HuH-7.5 (cell line): ENCODE measurements around the gene MST1.

ENCODE experiments used
- DNase-seq: peaks from one replicate; pipeline ENCODE4 v3.0.0; 2011; ENCODE audit warnings: low spot score

Gene MST1

DNA sequence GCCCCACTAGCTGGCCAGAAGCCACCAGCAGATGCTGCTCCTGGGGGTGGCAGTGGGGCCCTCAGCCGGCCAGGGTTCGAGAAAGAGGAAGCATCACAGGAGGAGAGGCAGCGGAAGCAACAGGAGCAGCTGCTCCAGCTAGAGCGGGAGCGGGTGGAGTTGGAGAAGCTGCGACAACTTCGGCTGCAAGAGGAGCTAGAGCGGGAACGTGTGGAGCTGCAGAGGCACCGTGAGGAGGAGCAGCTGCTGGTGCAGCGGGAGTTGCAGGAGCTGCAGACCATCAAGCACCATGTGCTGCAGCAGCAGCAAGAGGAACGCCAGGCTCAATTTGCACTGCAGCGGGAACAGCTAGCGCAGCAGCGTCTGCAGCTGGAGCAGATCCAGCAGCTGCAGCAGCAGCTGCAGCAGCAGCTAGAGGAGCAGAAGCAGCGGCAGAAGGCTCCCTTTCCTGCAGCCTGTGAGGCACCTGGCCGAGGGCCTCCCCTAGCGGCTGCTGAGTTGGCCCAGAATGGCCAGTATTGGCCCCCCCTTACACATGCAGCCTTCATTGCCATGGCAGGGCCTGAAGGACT lies 32.6 kb downstream of the MST1 start:
- no peak for DNase-seq

DNA sequence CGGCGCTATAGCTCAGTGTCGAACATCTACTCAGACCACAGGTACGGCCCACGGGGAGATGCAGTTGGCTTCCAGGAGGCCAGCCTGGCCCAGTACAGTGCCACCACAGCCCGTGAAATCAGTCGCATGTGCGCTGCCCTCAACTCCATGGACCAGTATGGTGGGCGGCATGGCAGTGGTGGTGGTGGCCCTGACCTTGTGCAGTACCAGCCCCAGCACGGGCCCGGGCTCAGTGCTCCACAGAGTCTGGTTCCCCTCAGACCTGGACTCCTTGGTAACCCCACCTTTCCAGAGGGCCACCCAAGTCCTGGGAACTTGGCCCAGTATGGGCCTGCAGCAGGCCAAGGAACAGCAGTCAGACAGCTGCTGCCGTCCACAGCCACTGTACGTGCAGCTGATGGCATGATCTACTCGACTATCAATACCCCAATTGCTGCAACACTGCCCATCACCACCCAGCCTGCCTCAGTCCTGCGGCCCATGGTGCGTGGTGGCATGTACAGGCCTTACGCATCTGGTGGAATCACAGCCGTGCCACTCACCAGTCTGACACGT lies 33.5 kb downstream of the MST1 start:
- DNase-seq: no peak

DNA sequence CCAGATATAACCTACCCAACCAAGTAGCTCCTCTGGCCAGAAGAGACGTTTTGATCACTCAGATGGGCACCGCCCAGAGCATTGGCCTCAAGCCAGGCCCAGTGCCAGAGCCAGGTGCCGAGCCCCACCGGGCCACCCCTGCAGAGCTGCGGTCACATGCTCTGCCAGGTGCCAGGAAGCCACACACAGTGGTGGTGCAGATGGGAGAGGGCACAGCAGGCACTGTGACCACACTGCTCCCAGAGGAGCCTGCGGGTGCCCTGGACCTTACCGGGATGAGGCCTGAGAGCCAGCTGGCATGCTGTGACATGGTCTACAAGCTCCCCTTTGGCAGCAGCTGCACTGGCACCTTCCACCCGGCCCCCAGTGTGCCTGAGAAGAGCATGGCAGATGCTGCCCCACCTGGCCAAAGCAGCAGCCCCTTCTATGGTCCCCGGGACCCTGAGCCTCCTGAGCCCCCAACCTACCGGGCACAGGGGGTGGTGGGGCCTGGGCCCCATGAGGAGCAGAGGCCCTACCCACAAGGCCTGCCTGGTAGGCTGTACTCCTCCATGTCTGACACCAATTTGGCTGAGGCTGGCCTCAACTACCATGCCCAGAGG lies 34.2 kb downstream of the MST1 start:
- DNase-seq: no peak

DNA sequence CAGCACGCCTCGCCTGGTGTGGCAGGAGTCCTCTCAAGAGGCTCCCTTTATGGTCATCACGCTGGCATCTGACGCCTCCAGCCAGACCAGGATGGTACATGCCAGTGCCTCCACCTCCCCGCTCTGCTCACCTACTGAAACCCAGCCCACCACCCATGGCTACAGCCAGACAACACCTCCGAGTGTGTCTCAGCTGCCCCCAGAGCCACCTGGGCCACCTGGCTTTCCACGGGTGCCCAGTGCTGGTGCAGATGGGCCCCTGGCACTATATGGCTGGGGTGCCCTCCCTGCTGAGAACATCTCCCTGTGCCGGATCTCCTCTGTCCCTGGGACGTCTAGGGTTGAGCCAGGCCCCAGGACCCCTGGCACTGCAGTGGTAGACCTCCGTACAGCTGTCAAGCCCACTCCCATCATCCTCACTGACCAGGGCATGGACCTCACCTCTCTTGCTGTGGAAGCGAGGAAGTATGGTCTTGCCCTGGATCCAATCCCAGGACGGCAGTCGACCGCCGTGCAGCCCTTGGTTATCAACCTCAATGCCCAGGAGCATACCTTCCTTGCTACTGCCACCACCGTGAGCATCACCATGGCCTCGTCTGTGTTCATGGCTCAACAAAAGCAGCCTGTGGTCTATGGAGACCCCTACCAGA lies 35.0 kb downstream of the MST1 start:
- no peak for DNase-seq

DNA sequence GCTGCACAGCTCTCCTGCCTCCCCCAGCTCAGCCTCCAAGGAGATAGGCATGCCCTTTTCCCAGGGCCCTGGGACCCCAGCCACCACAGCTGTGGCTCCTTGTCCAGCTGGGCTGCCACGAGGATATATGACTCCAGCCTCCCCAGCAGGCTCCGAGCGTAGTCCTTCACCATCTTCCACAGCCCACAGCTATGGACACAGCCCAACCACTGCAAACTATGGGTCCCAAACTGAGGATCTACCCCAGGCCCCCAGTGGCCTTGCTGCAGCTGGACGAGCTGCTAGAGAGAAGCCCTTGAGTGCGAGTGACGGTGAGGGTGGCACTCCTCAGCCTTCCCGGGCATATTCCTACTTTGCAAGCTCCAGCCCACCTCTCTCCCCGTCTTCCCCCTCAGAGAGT lies 35.7 kb downstream of the MST1 start:
- DNase-seq: no peak

DNA sequence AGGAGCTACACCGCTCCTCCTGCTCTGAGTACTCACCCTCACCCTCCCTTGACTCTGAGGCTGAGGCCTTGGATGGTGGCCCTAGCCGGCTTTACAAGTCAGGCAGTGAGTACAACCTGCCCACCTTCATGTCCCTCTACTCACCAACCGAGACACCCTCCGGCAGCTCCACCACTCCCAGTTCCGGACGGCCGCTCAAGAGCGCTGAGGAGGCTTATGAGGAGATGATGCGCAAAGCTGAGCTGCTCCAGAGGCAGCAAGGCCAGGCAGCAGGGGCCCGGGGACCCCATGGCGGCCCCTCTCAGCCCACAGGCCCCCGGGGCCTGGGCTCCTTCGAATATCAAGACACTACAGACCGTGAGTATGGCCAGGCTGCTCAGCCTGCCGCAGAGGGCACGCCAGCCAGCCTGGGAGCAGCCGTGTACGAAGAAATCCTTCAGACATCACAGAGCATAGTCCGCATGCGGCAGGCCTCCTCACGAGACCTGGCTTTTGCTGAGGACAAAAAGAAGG lies 36.3 kb downstream of the MST1 start:
- DNase-seq: no peak

DNA sequence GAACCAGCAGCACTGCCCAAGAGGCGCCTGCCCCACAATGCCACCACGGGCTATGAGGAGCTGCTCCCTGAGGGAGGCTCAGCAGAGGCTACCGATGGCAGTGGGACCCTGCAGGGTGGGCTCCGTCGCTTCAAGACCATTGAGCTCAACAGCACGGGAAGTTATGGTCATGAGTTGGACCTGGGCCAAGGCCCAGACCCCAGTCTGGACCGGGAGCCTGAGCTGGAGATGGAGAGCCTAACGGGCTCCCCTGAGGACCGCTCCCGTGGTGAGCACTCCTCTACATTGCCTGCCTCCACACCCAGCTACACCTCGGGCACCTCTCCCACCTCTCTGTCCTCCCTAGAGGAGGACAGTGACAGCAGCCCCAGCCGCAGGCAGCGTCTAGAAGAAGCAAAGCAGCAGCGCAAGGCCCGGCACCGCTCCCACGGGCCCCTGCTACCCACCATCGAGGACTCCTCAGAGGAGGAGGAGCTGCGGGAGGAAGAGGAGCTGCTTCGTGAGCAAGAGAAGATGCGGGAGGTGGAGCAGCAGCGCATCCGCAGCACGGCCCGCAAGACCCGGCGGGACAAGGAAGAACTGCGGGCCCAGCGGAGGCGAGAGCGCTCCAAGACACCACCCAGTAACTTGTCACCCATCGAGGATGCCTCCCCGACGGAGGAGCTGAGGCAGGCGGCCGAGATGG lies 36.9 kb downstream of the MST1 start:
- DNase-seq: no peak

DNA sequence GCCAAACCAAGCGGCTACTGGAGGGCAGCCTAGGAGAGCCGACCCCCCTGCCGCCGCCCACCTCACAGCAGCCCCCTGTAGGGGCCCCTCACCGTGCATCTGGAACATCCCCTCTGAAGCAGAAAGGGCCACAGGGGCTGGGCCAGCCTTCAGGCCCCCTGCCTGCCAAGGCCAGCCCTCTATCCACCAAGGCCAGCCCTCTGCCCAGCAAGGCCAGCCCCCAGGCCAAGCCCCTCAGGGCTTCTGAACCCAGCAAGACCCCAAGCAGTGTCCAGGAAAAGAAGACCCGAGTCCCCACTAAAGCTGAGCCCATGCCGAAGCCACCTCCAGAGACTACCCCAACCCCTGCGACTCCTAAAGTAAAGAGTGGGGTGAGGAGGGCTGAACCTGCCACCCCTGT lies 38.6 kb downstream of the MST1 start:
- DNase-seq: no peak

DNA sequence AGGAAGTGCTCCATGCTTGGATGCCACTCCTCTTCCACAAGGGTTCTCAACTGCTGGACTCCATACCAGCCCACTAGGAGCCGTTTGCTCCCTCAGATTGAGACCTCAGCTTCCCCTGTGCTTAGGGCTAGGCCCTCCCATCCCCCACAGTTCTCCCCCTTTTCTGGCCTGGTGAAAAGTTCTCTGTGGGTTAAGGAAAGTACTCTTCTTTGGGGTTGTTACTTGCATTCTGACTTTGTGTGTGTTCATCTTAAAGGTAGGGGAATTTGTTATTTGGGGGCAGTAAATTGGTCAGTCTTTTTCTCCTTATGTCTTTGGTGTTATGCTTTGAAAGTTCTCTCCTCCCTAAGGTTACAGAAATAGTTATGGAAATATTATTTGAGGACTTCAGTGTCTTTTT lies 39.1 kb downstream of the MST1 start:
- no peak for DNase-seq

DNA sequence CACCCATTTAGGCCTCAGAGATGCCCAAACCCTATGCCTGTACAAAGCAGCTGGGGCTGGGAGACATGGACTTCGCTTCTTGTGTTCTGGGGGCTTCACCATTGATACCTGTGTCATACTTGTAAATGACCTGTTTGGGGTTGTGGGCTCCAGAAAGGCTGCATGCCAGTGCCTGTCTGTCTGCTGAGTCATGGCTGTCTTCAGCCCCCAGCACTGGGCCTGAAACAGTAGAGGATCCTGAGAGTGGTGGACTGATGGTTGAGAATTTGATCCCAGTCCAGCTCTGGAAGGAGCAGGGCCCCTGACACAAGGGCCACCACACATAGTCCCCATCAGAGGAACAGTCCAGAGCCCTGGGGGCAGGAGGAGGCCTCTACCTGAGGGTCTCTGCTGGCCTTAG lies 39.7 kb downstream of the MST1 start:
- no peak for DNase-seq

DNA sequence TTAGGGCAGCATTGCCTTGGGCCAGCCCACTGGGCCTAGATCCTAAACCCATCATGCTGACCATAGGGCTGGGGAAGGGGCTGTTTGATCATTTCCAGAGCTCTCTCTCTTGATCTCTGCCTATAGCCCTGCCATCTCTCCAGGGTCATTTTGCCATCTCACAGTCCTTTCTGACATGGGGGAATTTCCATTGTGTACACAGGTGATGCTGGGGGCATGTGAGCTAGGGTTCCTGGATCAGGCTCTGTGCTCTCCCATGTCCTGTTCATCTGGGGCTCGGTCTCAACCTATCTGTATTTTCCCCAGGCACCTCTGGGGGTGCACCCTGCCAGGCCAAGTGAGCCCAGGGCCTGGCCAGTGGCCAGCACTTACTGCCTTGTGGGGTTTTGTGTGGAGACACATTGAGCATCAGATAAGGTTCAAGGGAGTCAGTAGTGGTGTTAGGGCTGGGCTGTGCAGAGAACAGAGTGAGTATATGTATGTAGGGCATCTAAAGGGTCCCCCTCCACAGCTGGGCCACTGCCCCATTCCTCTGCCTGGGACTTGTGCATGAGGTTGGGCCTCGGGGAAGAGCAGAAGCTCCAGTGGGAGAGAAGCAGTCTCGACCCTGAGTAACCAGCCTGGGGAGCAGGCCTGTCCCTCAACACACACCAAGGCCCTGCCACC lies 40.8 kb downstream of the MST1 start:
- no peak for DNase-seq

DNA sequence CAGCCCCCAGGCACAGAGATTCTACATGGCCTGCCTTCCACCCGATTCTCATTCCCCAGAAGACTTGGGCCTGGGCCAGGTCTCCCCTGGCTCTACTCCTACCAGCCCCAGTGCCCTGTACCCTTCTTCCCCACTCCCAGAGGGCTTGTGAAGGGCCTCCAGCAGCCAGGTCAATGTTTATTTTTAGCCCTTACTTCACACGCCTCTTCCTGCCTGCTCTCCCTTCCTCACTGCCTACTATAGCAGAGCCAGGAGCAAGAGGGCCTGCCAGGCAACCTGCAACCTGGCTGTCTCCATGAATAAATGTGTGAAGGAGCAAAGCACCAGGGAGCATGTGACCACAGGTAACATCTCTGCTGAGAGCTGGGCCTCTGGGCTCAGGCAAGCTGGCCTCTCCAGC lies 41.5 kb downstream of the MST1 start:
- DNase-seq: peak; percentile 56

DNA sequence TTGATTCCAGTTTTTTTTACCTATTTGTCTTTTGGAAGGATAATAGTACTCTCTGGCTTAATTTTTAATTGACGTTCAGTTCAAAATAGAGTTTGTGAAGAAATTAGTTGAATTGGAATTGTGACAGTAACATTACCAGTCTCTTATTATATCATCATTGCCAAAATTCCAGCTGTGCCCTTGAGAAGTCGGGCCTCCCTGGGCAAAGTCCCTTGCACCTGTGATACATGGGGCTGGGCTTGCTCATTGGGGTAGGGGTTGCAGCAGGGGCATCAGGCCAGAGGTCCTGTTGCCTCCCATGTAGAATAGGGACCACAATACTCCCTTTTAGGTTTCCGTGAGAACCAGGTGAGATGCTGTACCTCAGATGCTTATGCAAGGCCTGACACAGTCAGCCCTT lies 43.0 kb downstream of the MST1 start:
- DNase-seq: no peak

DNA sequence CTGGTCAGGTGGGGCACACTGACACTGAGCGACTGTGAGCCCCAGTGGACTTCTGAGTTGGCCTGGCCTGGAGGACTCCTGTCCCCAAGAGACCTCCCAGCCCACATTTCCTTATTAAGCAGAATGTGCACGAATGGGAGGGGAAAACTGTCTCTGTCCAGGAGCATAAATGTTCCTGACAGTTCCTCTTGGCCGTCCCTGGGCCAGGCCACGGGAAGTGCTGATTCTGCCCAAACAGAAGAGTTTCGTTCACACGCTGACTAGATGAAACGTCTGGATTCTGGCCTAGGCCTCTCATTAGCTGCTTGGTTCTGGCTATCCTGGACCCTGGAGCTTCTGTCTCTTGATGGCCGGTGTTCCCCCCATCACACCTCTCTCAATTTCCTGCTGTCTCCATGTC lies 44.6 kb downstream of the MST1 start:
- no peak for DNase-seq

DNA sequence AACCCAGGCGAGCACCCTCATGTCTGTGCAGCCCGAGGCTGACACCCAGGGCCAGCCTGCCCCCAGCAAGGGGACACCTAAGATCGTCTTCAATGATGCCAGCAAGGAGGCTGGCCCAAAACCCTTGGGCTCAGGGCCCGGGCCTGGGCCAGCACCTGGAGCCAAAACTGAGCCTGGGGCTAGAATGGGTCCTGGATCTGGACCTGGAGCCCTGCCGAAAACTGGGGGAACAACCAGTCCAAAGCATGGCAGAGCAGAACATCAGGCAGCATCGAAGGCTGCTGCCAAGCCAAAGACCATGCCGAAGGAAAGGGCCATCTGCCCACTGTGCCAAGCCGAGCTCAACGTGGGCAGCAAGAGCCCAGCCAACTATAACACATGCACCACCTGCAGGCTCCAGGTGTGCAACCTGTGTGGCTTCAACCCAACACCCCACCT lies 46.5 kb downstream of the MST1 start:
- no peak for DNase-seq

DNA sequence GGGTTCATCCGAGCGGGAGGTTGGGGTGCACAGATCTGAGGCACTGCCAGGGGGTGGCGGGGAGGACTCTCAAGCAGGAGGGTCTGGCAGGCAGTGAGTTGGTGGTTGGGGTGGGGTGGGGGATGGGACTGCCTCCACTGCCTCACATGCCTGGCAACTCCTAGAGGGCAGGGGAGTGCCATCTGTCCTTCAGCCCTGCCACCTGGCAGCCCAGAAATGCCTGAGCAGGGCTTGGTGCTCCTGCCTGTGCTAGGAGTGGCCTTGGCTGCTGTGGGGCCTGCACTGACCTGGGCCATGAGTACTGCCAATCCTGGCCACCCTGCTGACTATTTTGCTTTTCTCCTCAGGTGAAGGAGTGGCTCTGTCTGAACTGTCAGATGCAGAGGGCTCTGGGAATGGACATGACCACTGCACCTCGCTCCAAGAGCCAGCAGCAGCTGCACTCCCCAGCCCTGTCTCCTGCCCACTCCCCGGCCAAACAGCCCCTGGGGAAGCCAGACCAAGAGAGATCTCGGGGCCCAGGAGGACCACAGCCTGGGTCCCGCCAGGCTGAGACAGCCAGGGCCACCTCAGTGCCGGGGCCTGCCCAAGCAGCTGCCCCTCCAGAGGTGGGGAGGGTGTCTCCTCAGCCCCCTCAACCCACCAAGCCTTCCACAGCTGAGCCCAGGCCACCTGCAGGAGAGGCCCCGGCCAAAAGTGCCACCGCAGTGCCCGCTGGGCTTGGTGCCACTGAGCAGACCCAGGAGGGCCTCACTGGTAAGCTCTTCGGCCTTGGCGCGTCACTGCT lies 47.2 kb downstream of the MST1 start:
- DNase-seq: no peak

DNA sequence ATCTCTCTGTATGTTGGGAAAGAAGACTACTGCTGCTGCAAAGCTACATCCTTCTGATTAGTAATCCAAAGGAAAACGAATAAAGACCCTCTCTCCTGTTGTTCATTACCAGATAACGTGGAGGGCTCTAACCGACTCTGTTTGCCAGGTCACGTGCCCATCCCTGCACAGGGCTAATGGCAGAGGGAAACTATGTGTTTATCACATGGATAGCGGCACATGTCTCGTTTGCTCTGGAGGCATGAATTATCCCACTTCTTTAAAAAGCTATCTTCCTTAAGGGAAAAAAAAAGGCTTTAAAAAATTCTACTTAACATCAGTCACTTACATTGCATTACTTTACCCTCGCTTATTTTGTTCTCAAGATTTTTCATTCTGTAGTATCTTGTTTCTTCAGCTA lies 48.0 kb downstream of the MST1 start:
- DNase-seq: no peak

DNA sequence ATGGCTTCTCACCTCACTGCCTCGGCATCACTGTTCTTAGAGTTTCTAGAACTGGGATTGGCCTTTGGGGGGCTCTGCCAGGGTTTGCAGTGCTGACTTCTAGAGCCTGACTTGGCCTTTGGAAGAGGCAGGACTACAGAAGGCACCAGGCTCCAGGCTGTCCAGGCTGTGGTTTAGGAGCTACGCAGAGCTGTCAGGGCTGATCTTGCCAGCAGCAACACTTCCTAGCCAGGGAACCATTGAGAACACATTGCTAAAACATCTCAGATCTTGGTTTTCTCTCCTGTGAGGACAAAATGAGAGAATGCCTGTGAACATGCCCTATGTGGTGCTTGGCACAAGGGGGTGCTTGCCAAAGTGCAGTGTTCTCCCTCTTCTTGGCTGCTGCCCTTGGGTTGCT lies 49.7 kb downstream of the MST1 start:
- no peak for DNase-seq

DNA sequence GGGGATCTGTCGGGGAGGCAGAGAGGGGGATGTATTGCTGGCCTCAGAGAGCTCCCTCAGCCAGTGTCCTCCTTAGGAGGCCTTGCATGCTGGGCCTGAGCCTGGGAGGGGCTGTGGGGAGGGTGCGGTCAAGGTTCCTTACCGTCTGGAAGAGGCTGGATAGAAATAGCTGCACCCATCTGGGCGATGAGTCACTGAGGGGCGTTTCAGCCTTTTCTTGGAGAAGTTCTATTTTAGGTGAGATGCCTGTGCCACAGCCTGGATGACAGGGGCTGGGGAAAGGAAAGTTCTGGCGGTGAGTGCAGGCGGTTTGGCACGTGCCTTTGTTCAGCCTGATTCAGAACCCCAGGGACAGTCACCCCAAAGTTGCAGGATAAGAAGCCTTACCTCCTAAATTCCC lies 50.8 kb downstream of the MST1 start:
- no peak for DNase-seq

DNA sequence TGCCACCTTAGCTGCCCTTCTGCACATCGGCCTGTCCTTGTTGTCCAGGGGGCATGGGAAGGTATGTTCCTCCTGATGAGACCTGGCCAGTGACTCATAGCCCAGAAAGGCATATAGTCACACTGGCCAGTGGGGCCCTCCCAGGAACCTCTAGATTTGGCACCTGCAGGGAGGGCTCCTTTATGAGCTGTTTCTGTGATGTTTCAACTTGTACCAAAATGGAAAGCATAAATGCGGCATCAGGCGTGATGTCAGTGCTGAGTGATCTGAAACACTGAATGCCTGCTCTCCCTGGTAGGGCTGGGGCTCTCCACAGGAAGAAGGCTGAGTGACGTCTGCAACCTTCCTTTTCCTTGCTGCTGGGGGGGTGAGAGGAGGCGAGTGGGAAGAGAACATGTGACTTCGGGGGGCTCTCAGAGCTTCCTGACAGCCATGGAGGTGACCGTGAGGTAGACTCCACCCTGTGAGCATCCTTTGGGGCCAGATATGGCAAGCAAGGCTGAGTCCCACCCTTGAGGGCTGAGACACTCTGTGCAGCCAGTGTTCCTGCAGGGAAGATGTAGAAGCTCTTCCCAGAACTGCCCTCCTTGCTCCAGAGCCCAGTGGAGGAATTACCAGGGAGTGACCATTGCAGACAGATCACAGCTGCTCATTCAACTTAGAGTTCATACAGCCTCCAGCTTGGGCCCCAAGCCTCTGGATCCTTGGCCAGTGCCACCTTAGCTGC lies 52.2 kb downstream of the MST1 start:
- no peak for DNase-seq

DNA sequence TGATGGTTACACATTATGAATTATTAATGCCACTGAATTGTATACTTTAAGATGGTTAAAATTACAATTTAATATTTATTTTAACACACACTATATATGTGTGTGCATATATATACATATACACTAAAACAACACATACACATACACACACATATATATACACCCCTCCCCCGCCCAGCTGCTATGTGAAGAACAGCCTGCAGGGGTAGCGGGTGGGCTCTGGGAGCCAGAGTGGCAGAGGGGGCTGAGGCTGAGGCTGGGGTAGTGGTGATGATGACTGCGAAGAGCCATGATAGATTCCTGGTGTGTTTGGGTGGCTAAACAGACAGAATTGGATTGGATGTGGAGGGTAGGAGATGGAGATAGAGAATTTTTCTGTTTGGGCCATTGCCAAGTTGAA lies 54.5 kb downstream of the MST1 start:
- no peak for DNase-seq
